NCI-H2081 treated with DMSO at 0.1 percent for 48 hours (cell line): ENCODE results near the gene AQP12B.
"Not testable (repeated sequence)": the region's sequence is repeated elsewhere in the genome, so short reads cannot be mapped to it uniquely, and the experiment has no call there.

Experiments used
- DNase-seq: peaks from one replicate; lab custom pipeline; 2025; lab: John Stamatoyannopoulos, UW

Gene AQP12B

GRCh38 chr2:240701091-240701735 lies 18.5 kb upstream of the AQP12B start:
- no peak for DNase-seq

- DNase-seq, result not testable (repeated sequence)
These were observed 17.9 kb upstream of the AQP12B start for GRCh38 chr2:240700616-240701015.

- DNase-seq, result not testable (repeated sequence)
These were observed 17.1 kb upstream of the AQP12B start for GRCh38 chr2:240699835-240700234.

GRCh38 chr2:240698852-240699561 lies 16.3 kb upstream of the AQP12B start:
- not testable (repeated sequence) for DNase-seq

- not testable (repeated sequence) for DNase-seq
These were observed 13.8 kb upstream of the AQP12B start for GRCh38 chr2:240696469-240696868.

GRCh38 chr2:240695593-240695992 lies 12.9 kb upstream of the AQP12B start:
- not testable (repeated sequence) for DNase-seq

GRCh38 chr2:240694304-240694703 lies 11.6 kb upstream of the AQP12B start:
- not testable (repeated sequence) for DNase-seq

GRCh38 chr2:240692583-240693561 lies 10.2 kb upstream of the AQP12B start:
- DNase-seq, result not testable (repeated sequence)

- not testable (repeated sequence) for DNase-seq
These were observed 9.1 kb upstream of the AQP12B start, which contains the start of gene AQP12A for GRCh38 chr2:240691631-240692420. AQP12A (plus strand) TSS chr2:240691866; CDS start chr2:240691914, 48 bp downstream.

- not testable (repeated sequence) for DNase-seq
These were observed 8.4 kb upstream of the AQP12B start for GRCh38 chr2:240691075-240691427.

GRCh38 chr2:240690421-240691074 lies 7.9 kb upstream of the AQP12B start:
- DNase-seq, result not testable (repeated sequence)

- DNase-seq, result no peak
These were observed 7.3 kb upstream of the AQP12B start for GRCh38 chr2:240689975-240690374.

GRCh38 chr2:240688553-240688919 lies 5.9 kb upstream of the AQP12B start:
- DNase-seq, result no peak

GRCh38 chr2:240687741-240688552 lies 5.3 kb upstream of the AQP12B start:
- no peak for DNase-seq

- no peak for DNase-seq
These were observed 4.5 kb upstream of the AQP12B start for GRCh38 chr2:240687045-240687740.

- no peak for DNase-seq
These were observed 3.8 kb upstream of the AQP12B start for GRCh38 chr2:240686460-240686859.

GRCh38 chr2:240685771-240686371 lies 3.2 kb upstream of the AQP12B start:
- no peak for DNase-seq

GRCh38 chr2:240683980-240684728 lies 1.5 kb upstream of the AQP12B start:
- DNase-seq, result not testable (repeated sequence)
